ENCODE data around the gene GZMM.

- TF ChIP-seq CTCF (IDR thresholded peaks at IDR 0.05), result no peak
- TF ChIP-seq POLR2A (IDR thresholded peaks at IDR 0.05), result no peak
These were observed 27.7 kb downstream of the GZMM start for GRCh38 chr19:571566-571974.

All from thyroid gland (tissue), 4 donors.